OCI-LY7 (cell line): ENCODE data around the gene ATE1. TPM values are rescaled to one million over a fixed set of nuclear protein-coding genes. Genes with fewer than 3 reads are reported as not detected.

ENCODE experiments used
- BruUV-seq: library from RNA; stranded (reverse); fragments of 400-500 nt; replicated peaks from 2 replicates; lab custom pipeline; 2021; lab: Mats Ljungman, UMichigan
- CTCF ChIA-PET: fragments of 300-600 bp; sonication (Branson Sonifier 250); formaldehyde crosslinking; loops from one replicate; lab custom pipeline; 2022; ENCODE audit warnings: antibody characterized with exemption; ENCODE audit not compliant: unreplicated experiment; lab: Charles Lee
- POLR2A ChIA-PET: fragments of 300-600 bp; sonication (Branson Sonifier 250); formaldehyde crosslinking; loops from one replicate; lab custom pipeline; 2022; ENCODE audit warnings: antibody characterized with exemption; lab: Charles Lee
- DNase-seq: peaks from one replicate; pipeline ENCODE4 v3.0.0-alpha.2; 2015; ENCODE audit warnings: low spot score
- H2AFZ ChIP-seq: fragments of 200-600 bp; sonication (generic), shearing (Covaris generic); 2 replicates; pipeline ENCODE4 v1.6.1; 2014; ENCODE audit warnings: mild to moderate bottlenecking, antibody characterized with exemption, low read length, moderate library complexity
- H3K27ac ChIP-seq: fragments of 200-600 bp; sonication (generic); 2 replicates; pipeline ENCODE4 v1.5.1; 2014; ENCODE audit warnings: mixed run types, low read depth, mild to moderate bottlenecking, moderate library complexity, low read length, inconsistent platforms; ENCODE audit not compliant: poor library complexity, severe bottlenecking
- H3K36me3 ChIP-seq: fragments of 200-600 bp; sonication (generic); 2 replicates; pipeline ENCODE4 v1.6.1; 2014; ENCODE audit warnings: mild to moderate bottlenecking, antibody characterized with exemption, low read length, moderate library complexity, mixed read lengths; ENCODE audit not compliant: insufficient read depth
- H3K4me1 ChIP-seq: fragments of 200-600 bp; sonication (generic); 2 replicates; pipeline ENCODE4 v1.5.1; 2014; ENCODE audit warnings: mild to moderate bottlenecking, low read length; ENCODE audit not compliant: insufficient read depth, poor library complexity, severe bottlenecking
- H3K4me2 ChIP-seq: fragments of 200-600 bp; sonication (generic); 2 replicates; pipeline ENCODE4 v1.6.1; 2014; ENCODE audit warnings: mild to moderate bottlenecking, low read length
- H3K4me3 ChIP-seq: fragments of 200-600 bp; sonication (generic); 2 replicates; pipeline ENCODE4 v1.5.1; 2014; ENCODE audit warnings: mild to moderate bottlenecking, low read depth, low read length; ENCODE audit not compliant: poor library complexity, severe bottlenecking
- H3K79me2 ChIP-seq: fragments of 200-600 bp; sonication (generic); 2 replicates; pipeline ENCODE4 v1.6.1; 2016; ENCODE audit warnings: low read depth, mild to moderate bottlenecking, low read length, moderate library complexity, mixed read lengths; ENCODE audit not compliant: insufficient read depth
- H3K9me2 ChIP-seq: fragments of 200-600 bp; sonication (generic); 2 replicates; pipeline ENCODE4 v1.6.1; 2016; ENCODE audit warnings: mild to moderate bottlenecking, low read length, mixed read lengths; ENCODE audit not compliant: insufficient read depth
- H3K9me3 ChIP-seq: fragments of 200-600 bp; sonication (generic); 2 replicates; pipeline ENCODE4 v1.6.1; 2014; ENCODE audit warnings: mild to moderate bottlenecking, mixed run types, low read length, mixed read lengths
- H4K20me1 ChIP-seq: fragments of 200-600 bp; sonication (generic); 2 replicates; pipeline ENCODE4 v1.6.1; 2014; ENCODE audit warnings: mild to moderate bottlenecking, antibody characterized with exemption, low read length, moderate library complexity, mixed read lengths; ENCODE audit not compliant: insufficient read depth
- EZH2phosphoT487 ChIP-seq: fragments of 200-600 bp; sonication (generic); IDR thresholded peaks from 2 replicates; pipeline ENCODE4 v1.6.1; 2018; ENCODE audit warnings: low read depth, borderline replicate concordance, mild to moderate bottlenecking, mixed run types, antibody characterized with exemption, low read length, moderate library complexity, mixed read lengths
- intact Hi-C: fragments of 100-400 bp; cut with micrococcal nuclease; formaldehyde crosslinking; loops from one replicate; pipeline ENCODE4 v1.10.0; 2022; ENCODE audit not compliant: unreplicated experiment
- total RNA-seq, 2 experiments: library from RNA; depleted of rRNA in 1 of 2; stranded (reverse); fragments of >200 nt in 1 of 2; shearing (Covaris generic) in 1 of 2; gene quantifications; 2 replicates each; pipeline ENCODE4 v1.2.3, GENCODE V29; 2014 to 2022
- TF ChIP-seq, protein P1 (sequence below): fragments of 200-600 bp; sonication (generic); conservative IDR thresholded peaks from 2 replicates; pipeline ENCODE4 v1.5.1; 2014; ENCODE audit warnings: mild to moderate bottlenecking, antibody characterized with exemption, low read length, moderate library complexity, mixed read lengths

Gene ATE1
- total RNA-seq, 2 experiments from 2014 or later = 14.8 to 44.7 TPM

DNA sequence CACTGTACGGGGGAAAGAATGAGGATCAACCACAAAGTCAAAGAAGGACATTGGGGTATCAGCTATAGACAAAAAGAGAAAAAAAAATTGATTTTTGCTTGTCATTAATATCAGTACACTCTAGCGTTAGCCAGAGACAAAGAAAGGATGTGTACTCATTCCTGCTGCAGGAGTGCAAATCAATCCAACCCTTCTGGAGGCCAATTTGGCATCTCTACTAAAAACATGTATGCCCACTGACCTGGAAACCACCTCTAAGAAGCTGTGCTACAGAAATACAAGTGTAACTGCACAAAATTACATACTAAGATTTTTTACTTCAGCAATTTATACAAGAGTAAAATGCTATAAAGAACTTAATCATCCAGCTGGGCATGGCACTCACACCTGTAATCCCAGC, 33.6 kb upstream of the ATE1 start:
- intact Hi-C loops = loop anchor here (2.0 kb wide), 1 partner anchor 57 kb away; no protein-coding TSS in a partner anchor
- Histone ChIP-seq H3K4me3 (no peak overlapping the region), H3K27ac (no peak overlapping the region), H3K79me2 (no peaks in the 10 kb centered on the region), H4K20me1 (no peaks in the 10 kb centered on the region), H2AFZ (no peak overlapping the region), H3K36me3 (peaks cover 84% of the 10 kb centered on the region), H3K9me3 (no peaks in the 10 kb centered on the region), H3K9me2 (no peaks in the 10 kb centered on the region), H3K4me1 (no peaks in the 10 kb centered on the region), H3K4me2 (no peak overlapping the region)
- ChIA-PET CTCF (interaction anchor here (0.5 kb wide), 1 partner anchor 34 kb away, joined by 3 read pairs; the partner anchor contains the start of gene ATE1), POLR2A (interaction anchor here (0.7 kb wide), 1 partner anchor 1316 kb away, joined by 6 read pairs; no protein-coding TSS in a partner anchor)
- BruUV-seq = no TSS peak
- no peak for TF ChIP-seq EZH2phosphoT487
- TF ChIP-seq, protein P1, sequence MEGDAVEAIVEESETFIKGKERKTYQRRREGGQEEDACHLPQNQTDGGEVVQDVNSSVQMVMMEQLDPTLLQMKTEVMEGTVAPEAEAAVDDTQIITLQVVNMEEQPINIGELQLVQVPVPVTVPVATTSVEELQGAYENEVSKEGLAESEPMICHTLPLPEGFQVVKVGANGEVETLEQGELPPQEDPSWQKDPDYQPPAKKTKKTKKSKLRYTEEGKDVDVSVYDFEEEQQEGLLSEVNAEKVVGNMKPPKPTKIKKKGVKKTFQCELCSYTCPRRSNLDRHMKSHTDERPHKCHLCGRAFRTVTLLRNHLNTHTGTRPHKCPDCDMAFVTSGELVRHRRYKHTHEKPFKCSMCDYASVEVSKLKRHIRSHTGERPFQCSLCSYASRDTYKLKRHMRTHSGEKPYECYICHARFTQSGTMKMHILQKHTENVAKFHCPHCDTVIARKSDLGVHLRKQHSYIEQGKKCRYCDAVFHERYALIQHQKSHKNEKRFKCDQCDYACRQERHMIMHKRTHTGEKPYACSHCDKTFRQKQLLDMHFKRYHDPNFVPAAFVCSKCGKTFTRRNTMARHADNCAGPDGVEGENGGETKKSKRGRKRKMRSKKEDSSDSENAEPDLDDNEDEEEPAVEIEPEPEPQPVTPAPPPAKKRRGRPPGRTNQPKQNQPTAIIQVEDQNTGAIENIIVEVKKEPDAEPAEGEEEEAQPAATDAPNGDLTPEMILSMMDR = no peak
- no peak for DNase-seq

DNA sequence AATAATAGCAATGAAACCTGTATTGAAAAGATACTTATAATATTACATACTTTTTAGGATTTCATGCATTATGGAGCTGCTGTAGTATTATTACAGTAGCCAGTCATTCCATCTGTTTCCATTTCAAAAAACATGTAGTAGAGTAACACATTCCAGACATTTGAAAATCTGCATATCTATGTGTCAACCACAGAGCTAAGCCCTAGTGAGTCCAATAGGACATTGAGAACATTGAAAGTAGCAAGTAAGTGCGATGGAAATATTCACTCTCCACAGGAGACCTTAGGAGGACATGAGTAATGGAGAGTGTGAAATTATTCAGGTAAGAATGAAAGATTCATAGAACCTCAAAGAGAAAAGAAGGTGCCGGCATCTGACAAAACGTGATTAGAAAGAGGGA, 31.8 kb upstream of the ATE1 start:
- no peaks in the 10 kb centered on the region for H3K79me2 ChIP-seq
- TF ChIP-seq, protein P1 = no peak
- no peak for TF ChIP-seq EZH2phosphoT487
- no peaks in the 10 kb centered on the region for H3K4me1 ChIP-seq
- no peak overlapping the region for H3K4me3 ChIP-seq
- ChIA-PET POLR2A (interaction anchor here (0.6 kb wide), 1 partner anchor 13 kb away, joined by 11 read pairs; no protein-coding TSS in a partner anchor), CTCF (no interaction called here)
- DNase-seq = no peak
- no TSS peak for BruUV-seq
- no peak overlapping the region for H3K4me2 ChIP-seq
- H3K9me3 ChIP-seq = no peaks in the 10 kb centered on the region
- peaks cover 77% of the 10 kb centered on the region for H3K36me3 ChIP-seq
- H3K9me2 ChIP-seq = no peaks in the 10 kb centered on the region
- H3K27ac ChIP-seq = no peak overlapping the region
- intact Hi-C loops = loop anchor here (2.0 kb wide), 1 partner anchor 55 kb away; no protein-coding TSS in a partner anchor
- no peak overlapping the region for H2AFZ ChIP-seq
- no peaks in the 10 kb centered on the region for H4K20me1 ChIP-seq
